Kidney epithelial cell (primary cell): ENCODE results near the gene TOPAZ1. TPM values are rescaled to one million over a fixed set of nuclear protein-coding genes. Genes with fewer than 3 reads are reported as not detected.

ENCODE experiments used
- DNase-seq: peaks from one replicate; pipeline ENCODE4 v3.0.0-alpha.2; 2010; ENCODE audit warnings: low read depth
- H3K27me3 ChIP-seq: 2 replicates; pipeline ENCODE4 v1.6.0; 2011; ENCODE audit warnings: low read length; ENCODE audit not compliant: control insufficient read depth, insufficient read depth
- H3K36me3 ChIP-seq: 2 replicates; pipeline ENCODE4 v1.5.1; 2011; ENCODE audit warnings: low read length; ENCODE audit not compliant: control insufficient read depth, insufficient read depth
- H3K4me3 ChIP-seq: 2 replicates; pipeline ENCODE4 v1.5.1; 2011; ENCODE audit warnings: low read depth, mild to moderate bottlenecking, control low read depth, low read length
- total RNA-seq: library from RNA; depleted of rRNA; stranded (reverse); fragments of >200 nt; gene quantifications from 2 replicates; pipeline ENCODE4 v1.2.3, GENCODE V29; 2015
- TF ChIP-seq, protein P1 (sequence below): IDR thresholded peaks from 2 replicates; pipeline ENCODE4 v1.5.1; 2011; ENCODE audit warnings: mild to moderate bottlenecking, moderate library complexity, low read length, control low read depth, inconsistent platforms; ENCODE audit not compliant: insufficient read depth, poor library complexity, severe bottlenecking

Gene TOPAZ1
- total RNA-seq, 1 donor from 2014 or later: not detected

DNA sequence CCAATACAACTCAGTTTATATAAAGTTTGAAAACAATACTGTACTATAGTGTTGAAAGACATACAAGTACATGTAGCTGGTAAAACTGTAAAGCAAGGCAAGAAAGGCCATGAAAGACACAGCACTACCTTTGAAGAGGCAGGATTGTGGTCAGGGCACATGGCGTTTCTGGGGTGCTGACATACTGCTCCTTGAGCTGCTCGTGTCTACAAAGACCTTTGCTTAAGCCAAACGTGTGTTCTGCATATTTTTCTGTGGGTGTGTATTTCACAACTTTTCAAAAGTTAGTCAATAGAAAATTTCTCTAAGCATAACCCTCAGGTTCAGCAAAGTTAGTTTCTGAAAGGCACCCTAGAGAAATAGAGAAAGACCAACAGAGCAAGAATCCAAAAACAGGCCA lies 14.1 kb upstream of the TOPAZ1 start:
- H3K4me3 ChIP-seq: no peak overlapping the region
- TF ChIP-seq, protein P1, sequence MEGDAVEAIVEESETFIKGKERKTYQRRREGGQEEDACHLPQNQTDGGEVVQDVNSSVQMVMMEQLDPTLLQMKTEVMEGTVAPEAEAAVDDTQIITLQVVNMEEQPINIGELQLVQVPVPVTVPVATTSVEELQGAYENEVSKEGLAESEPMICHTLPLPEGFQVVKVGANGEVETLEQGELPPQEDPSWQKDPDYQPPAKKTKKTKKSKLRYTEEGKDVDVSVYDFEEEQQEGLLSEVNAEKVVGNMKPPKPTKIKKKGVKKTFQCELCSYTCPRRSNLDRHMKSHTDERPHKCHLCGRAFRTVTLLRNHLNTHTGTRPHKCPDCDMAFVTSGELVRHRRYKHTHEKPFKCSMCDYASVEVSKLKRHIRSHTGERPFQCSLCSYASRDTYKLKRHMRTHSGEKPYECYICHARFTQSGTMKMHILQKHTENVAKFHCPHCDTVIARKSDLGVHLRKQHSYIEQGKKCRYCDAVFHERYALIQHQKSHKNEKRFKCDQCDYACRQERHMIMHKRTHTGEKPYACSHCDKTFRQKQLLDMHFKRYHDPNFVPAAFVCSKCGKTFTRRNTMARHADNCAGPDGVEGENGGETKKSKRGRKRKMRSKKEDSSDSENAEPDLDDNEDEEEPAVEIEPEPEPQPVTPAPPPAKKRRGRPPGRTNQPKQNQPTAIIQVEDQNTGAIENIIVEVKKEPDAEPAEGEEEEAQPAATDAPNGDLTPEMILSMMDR: no peak
- no peaks in the 10 kb centered on the region for H3K36me3 ChIP-seq
- H3K27me3 ChIP-seq: no peaks in the 10 kb centered on the region
- DNase-seq: no peak

DNA sequence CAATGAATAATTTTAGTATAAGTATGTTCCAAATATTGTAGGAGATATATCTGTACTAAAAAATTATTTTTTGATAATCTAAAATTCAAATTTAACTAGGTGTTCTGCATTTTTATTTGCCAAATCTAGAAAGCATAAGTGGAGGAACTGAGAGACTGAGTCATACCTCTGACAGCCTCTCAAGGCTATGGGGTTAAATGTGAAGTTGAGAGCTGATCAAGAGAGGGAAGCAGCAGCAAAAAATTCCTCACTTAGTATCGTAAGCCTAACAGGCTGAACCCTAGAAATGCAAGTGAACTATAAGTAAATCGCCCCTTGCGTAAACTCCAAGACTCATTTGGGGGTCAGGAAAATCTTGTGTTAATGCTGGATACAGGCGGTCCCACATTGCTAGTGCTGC lies 12.8 kb upstream of the TOPAZ1 start:
- TF ChIP-seq, protein P1: no peak
- H3K4me3 ChIP-seq: no peak overlapping the region
- DNase-seq: no peak
- H3K36me3 ChIP-seq: no peaks in the 10 kb centered on the region
- H3K27me3 ChIP-seq: no peaks in the 10 kb centered on the region

DNA sequence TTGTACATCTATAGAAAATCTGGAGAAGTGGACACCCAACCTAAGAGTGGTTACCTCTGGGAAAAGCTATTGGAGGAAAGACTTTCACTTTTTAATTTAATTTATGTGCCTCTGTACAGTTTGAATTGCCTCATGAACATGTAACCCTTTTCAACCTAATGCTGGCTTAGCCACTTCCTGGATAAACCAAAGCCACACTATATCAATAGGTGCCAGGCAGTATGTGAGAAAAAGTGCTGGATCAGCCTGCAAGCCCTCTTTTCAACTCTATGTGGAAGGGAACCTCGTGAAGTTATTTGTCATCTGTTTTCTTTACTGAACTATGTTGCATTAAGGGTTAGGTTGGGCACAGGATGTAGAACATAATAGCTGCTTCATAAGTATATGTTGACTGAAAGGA lies 9.3 kb upstream of the TOPAZ1 start:
- DNase-seq: no peak
- TF ChIP-seq, protein P1: no peak
- Histone ChIP-seq H3K4me3 (no peak overlapping the region), H3K27me3 (no peaks in the 10 kb centered on the region), H3K36me3 (no peaks in the 10 kb centered on the region)

DNA sequence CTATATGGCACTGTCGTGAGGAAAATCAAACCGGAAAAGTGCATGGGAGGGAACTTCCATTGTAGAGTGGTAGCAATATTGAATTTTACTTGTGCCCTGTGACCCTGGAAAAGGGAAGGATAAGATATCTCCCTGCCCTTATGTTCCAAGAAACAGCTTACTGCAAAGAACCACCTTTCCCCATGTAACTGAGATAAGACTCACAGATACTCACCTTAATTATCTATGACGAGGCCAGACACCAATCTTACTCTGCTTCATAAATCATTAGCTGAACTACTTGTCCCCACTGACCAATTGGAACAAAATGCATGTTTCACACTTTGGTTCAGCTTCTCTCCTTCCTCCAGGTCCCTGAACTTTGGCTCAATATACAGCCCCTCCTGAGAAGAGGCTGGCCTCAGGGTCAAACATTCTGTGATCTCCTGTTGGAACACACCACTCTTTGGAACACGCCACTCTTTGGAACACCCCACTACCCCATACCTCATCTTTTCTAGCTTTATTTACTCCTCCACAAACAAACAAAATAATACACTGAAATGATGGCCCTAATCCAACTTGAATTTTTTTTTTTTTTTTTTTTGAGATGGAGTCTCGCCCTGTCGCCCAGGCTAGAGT lies 6.9 kb upstream of the TOPAZ1 start:
- Histone ChIP-seq H3K27me3 (no peaks in the 10 kb centered on the region), H3K4me3 (no peak overlapping the region), H3K36me3 (no peaks in the 10 kb centered on the region)
- TF ChIP-seq, protein P1: no peak
- DNase-seq: no peak

DNA sequence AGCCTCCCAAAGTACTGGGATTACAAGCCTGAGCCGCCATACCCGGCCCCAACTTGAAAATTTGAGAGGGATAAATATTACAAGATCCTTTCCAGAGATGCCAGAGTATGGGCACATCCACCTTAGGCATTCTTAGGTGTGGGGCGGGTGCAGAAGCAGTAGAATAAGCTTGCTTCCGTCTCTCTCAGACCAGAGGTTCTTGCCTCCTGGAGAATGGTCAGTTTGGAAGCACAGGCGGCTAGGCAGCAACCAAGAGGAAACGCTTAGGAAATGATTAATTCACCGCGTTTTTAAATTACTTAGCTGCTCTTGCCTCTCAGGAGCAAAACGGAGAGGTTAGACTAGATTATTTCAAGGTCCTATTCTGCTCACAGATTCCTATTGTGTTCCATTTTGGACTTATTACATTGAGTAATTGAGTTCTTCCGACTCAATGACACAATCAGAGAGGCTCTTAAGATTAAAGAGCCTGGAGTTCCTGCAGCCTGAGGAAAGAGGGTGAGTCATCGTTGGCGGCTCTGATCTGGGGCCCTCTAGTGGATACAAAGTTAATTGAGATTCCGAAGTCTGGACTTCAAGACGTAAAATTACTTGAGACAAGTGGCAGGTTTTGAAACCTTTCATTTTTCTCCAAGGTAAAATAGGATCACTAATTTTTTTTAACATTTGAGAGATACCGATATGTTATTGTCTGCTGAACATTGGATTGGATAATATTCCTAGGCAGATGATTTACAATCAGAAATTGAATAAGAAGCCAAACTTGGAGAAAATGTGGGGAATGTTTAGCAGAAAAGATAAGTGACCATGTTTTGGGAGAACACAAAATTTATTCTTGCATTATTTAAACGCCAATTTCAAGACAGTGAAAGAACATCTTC lies 5.8 kb upstream of the TOPAZ1 start:
- peak; percentile 76 for DNase-seq
- no peaks in the 10 kb centered on the region for H3K36me3 ChIP-seq
- TF ChIP-seq, protein P1: peak; percentile 73
- no peaks in the 10 kb centered on the region for H3K27me3 ChIP-seq
- H3K4me3 ChIP-seq: no peak overlapping the region

DNA sequence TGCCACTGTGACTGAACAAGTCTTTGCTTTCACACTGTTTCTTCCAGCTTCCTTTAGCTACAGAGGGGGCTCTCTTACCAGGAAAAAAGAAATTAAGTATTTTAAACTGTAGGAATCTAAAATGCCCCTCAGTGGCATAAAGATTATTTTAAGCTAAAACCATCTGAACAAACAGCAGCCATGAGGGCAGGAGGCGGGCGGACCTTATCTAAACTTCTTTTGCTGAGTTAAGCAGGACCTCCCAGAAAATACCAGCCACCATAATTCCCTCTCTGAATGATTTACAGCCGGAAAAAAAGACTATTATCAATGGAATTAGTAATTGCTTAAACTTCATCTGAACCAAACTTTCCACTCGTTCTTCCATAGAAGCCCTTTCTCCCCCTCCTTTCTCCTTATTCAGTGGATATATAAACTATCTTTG lies 5.2 kb upstream of the TOPAZ1 start:
- no peak overlapping the region for H3K4me3 ChIP-seq
- TF ChIP-seq, protein P1: no peak

More for the DNA sequence above, 5.2 kb upstream of the TOPAZ1 start:
- Histone ChIP-seq H3K27me3 (no peaks in the 10 kb centered on the region), H3K36me3 (no peaks in the 10 kb centered on the region)
- no peak for DNase-seq
